DMS53 treated with DMSO at 0.1 percent for 48 hours (cell line): ENCODE measurements around the gene ISG20L2.

ENCODE experiments used
- DNase-seq: peaks from one replicate; lab custom pipeline; 2025; ENCODE audit not compliant: unreplicated experiment; lab: John Stamatoyannopoulos, UW

The ISG20L2 gene

GRCh38 chr1:156754219-156754618, 25.7 kb upstream of the ISG20L2 start:
- no peak for DNase-seq

GRCh38 chr1:156752843-156753482, 24.4 kb upstream of the ISG20L2 start:
- DNase-seq, result no peak

- DNase-seq, result peak; percentile 90
These were observed 23.4 kb upstream of the ISG20L2 start for GRCh38 chr1:156751757-156752481.

GRCh38 chr1:156751451-156751756, 22.8 kb upstream of the ISG20L2 start, which contains the start of gene HDGF:
Gene HDGF, minus strand, starts transcription at chr1:156751675. Its CDS starts 246 bp downstream, at chr1:156751429.
- no peak for DNase-seq

GRCh38 chr1:156750711-156751450, 22.3 kb upstream of the ISG20L2 start:
- no peak for DNase-seq

- DNase-seq, result no peak
These were observed 21.7 kb upstream of the ISG20L2 start for GRCh38 chr1:156750191-156750672.

- DNase-seq, result no peak
These were observed 21.0 kb upstream of the ISG20L2 start for GRCh38 chr1:156749419-156750118.

GRCh38 chr1:156748670-156749418, 20.3 kb upstream of the ISG20L2 start:
- DNase-seq, result no peak

GRCh38 chr1:156747742-156748669, 19.4 kb upstream of the ISG20L2 start:
- DNase-seq, result no peak

GRCh38 chr1:156746728-156747631, 18.4 kb upstream of the ISG20L2 start:
- DNase-seq, result peak; percentile 35

- DNase-seq, result no peak
These were observed 17.8 kb upstream of the ISG20L2 start for GRCh38 chr1:156746406-156746727.

GRCh38 chr1:156745881-156746280, 17.3 kb upstream of the ISG20L2 start:
- no peak for DNase-seq

- no peak for DNase-seq
These were observed 16.3 kb upstream of the ISG20L2 start for GRCh38 chr1:156744786-156745419.

GRCh38 chr1:156744344-156744743, 15.8 kb upstream of the ISG20L2 start:
- DNase-seq, result no peak

GRCh38 chr1:156743367-156744302, 15.1 kb upstream of the ISG20L2 start:
- DNase-seq, result no peak

GRCh38 chr1:156742801-156743200, 14.2 kb upstream of the ISG20L2 start:
- DNase-seq, result no peak

GRCh38 chr1:156742017-156742416, 13.5 kb upstream of the ISG20L2 start:
- no peak for DNase-seq
